Stimulated activated CD4-positive, alpha-beta T cell treated with anti-CD3 and anti-CD28 coated beads, TNF-alpha, amount 100 ng/mL, for 24 hours (primary cell): ENCODE data around the gene IGF1R.

Experiments
- DNase-seq, 3 experiments: peaks; one replicate each; pipeline ENCODE4 v3.0.0-alpha.2; 2020; ENCODE audit warnings: low read depth in 3 of 3

IGF1R gene

DNA sequence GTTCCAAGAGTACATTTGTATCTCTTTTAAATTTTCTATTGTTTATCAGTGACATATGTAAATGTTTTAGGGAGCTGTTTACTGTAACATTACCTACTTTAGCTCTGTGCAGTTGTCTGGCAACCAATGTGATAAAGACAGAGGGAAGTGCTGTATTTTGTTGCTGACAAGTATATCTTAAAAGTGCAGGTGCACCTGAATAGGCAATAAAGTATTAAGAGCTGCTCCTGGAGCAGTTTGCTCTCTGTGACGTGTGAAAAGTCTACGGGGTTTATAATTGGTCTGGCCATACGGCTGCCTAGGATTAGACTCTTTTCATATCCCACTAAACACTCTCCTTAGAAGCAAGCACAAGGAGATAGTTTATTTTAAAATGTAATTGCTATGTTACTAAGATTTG, 178.3 kb downstream of the IGF1R start:
- DNase-seq: no peak

GRCh38 chr15:98827217-98827616, 178.9 kb downstream of the IGF1R start:
- DNase-seq: no peak

DNA sequence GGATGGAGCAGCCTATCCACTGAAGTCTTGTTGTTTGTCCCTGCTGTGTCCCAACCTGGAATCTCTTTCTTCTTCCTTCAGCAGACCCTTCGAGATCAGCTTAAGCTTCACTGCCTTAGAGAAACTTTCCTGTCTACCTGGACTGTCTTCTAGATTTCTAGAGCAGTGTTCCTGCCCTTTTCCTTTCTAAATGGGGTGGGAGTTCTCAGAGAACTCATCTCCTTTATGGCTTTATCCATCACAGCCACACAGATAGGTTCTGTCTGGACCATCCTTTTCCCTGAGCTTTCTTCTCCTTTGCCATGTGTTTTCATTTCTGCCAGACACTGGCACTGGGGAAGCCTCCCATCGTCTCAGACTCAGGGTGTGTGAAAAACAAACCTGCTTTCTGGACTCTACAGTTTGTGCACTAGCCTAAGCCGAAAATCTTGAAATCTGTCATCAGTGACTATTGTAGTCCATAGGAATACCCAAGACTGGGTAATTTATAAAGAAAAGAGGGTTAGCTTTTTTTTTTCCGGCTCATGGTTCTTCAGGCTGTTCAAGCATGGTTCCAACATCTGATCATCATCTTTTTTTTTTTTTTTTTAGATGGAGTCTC, 181.8 kb downstream of the IGF1R start:
- DNase-seq: no peak

- DNase-seq: no peak
Observed at GRCh38 chr15:98834976-98835375, 186.6 kb downstream of the IGF1R start.

GRCh38 chr15:98835876-98836275, 187.5 kb downstream of the IGF1R start:
- DNase-seq: no peak

DNA sequence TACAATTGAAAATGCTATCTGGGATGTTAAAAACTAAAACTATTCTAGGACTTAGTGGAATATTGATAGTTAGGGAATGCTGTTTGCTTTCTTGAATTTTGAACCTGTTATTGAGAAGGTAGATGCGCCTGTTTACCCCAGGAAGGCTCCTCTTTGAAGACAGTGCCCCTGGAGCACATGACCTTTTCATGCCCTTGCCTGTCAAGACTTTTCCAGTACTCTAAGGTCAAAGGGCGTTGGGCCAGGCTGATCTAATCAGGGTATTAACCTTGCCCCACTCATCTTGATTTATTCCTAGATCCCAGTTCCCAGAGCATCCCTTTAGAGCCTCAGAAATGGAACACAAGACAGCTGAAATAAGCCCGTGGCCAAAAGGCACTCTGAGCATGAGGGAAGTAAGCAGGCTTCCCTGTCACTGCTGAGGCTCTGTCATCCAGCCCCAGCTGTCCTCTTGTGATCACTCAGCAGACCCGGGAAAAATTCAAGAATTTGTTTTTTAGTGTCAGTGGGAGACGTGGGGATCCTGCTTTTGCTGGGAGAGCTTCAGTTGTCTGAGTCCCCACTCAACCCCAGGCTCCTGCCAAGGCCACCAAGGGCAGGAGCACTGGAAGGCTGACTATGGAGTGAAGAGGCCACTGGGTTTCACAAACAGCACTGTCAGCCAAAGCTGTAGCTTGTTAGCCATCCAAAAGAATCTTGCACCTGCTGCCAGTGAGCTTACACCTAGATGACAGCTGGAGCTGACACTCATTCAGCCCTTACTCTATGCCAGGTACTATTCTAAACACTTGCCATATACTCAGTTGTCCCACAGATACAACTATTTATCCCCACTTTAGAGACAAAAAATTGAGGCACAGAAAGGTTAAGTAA, 190.3 kb downstream of the IGF1R start:
- DNase-seq: no peak

DNA sequence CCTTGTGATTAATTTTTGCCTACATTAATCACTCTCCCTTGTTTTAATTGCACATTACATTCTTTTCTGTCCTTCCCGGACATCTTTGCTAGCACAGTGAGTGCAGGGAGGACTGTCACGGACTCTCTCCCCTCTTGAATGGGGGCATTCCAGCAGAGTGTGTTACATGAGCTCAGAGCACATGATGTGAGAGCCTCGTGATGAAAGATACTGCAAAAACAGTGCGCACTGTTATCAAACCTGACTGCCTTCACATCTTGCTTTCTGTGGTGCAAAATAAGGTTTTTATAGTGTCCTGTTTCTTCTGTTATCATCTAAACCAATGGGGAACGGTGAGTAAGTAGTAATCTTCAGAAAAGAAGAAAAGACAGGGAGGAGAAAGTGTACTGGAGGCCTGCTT, 191.7 kb downstream of the IGF1R start:
- no peak for DNase-seq

GRCh38 chr15:98841419-98841970, 193.2 kb downstream of the IGF1R start:
- DNase-seq: no peak

DNA sequence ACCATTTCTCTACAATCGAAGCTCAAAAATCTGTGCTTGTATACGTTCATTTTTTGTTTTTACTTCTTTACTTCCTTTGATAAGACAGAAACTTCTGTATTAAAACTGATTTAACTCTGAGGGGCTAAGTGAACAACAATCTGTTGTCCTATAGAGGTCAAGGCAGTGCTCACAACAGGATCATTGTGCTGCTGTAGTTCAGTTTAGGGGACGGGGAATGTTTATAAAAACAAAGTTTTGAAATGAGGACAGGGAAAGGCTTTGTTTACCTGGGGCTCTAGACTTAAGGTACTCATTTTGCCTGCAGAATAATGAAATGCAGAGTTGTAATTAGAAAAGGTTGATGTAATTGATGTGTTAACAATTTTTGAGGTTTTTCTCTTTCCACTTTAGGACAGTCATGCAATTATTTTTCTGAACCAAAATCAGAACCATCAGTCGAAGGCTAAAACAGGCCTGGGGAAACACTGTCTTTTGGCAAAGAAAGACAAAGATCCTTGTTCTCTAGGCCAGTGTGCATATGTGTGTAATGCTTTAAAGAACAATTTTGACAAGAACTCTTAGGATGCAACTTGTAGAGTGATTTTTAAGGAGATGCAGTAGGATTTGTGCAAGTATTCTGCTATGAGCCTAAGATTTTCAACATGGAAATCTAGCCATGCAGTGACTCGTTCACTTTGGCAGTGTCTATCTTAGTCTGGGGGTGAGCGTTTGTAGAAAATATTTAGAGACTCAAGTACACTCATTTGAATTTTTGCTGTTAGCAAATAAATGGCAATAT, 194.0 kb downstream of the IGF1R start:
- no peak for DNase-seq

GRCh38 chr15:98842973-98843285, 194.6 kb downstream of the IGF1R start:
- no peak for DNase-seq

- DNase-seq: no peak
Observed at GRCh38 chr15:98843844-98844243, 195.5 kb downstream of the IGF1R start.

- no peak for DNase-seq
Observed at GRCh38 chr15:98844261-98844660, 195.9 kb downstream of the IGF1R start.

DNA sequence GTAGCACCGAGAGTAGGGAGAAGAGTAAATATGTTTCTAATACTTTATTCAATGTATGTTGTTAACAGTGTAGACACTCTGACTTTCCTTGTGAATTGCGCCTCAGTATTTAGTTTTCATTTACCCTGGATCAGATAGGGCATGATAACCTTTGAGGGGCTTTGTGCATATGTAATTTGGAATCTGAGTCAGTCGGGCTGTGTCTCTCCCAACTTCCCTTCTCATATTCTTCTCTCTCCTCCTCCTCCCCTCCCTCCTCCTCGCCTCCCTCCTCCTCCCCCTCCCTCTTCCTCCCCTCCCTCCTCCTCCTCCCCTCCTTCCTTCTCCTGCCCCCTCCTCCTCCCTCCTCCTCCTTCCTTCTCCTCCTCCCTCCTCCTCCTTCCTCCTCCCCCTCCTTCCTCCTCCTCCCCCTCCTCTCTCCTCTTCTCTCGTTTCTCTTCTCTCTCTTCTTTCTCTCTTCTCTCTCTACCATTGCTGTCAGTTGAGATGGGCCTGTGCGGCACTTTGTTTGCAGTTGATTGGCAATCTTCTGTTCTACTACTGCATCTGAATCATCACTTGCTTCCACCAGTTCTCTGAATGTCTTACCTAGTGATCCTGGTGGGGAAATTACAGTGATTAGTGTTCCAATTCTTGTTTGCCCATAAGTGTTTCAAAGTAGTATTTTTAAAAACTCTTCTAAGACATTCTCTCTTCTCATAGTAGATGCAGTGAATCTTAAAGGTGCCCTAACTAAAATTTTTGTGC, 197.0 kb downstream of the IGF1R start:
- DNase-seq: no peak

DNA sequence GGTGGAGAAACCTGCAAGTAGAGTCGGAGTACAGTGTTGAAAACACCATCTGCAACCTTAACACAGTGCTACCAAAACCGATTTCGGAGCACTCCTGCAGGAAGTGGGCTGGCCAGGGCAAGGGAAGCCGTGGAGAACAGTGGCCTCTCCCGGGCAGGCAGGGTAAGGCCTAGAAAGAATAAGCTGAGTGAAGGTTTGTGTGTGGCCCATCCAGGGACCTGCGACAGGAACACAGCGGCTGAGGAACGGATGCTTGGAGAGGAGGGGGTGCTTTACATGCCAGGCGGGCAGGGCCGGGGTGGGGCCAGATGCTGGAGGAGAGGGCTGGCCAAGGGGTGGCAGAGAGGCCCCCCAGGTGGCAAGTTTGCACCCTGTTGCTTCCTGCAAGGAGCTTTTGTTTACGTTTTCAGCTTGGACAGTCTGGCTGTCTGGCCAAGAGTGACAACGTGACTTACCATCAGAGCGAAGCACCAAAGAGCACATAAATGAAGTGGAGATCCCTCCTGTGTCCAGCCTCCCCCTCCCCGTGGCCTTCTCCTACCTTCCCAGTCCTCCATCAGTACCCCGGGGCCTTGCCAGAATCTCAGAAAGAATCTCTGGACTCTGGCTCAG, 202.7 kb downstream of the IGF1R start:
- peak; percentile 27 to 60 (median 40) for DNase-seq

DNA sequence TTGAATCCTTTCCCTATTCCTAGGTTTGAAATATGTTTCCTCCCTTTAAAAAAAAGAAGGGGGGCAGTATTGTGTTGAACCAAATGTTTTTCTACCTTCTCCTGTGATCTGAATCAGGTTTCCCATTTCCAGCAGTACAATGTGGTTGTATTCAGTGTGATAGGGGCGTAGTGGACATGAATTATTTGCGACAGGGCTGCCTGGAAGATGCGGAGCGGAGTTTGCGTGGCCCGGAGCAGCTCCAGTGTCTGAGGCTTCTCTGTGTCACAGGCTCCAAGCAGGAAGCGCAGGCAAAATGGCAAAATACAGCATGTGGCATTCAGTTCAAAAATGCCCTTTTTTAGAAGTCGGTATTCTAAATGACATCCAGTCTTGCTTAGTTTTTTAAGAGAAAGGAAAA, 204.8 kb downstream of the IGF1R start:
- peak; percentile 40 to 74 (median 40) for DNase-seq

DNA sequence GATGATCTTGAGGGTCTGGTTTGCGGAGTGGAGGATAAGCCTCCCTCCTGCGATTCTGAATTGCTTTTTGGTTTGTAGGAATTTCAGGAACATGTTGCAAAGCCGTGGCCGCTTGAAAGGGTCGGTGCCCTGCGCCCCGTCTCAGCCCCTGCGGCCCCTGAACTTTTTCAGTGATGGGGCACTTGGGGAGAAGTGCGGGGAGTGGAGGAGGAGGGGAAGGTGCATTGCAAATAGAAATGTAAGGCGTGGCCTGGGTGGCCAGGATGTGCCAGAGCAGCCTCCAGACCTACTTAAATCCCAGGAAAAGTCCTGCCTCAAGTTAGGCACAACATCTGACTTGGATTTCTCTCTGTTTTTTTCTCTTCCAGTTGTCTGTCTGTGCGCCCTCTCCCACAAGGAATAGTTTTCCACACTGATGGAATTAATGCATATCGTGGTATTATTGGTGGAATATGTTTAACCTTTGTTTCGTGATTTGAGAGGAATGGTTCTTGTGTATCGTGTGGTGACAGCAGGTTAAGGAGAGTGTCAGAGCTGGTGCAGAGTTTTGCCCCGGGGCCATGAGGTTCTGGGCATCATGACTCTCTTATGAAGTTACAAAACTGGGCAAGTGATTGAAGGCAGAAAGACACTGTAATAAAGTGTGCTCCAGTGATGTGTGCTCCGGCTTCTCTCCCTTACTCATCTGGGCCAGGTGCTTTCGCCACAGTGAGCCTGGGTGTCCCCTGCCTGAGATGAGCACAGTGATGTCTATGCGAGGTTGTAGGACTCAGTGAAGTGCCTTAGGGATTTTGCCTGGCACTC, 205.5 kb downstream of the IGF1R start:
- DNase-seq: no peak

- no peak for DNase-seq
Observed at GRCh38 chr15:98854496-98854895, 206.2 kb downstream of the IGF1R start.

DNA sequence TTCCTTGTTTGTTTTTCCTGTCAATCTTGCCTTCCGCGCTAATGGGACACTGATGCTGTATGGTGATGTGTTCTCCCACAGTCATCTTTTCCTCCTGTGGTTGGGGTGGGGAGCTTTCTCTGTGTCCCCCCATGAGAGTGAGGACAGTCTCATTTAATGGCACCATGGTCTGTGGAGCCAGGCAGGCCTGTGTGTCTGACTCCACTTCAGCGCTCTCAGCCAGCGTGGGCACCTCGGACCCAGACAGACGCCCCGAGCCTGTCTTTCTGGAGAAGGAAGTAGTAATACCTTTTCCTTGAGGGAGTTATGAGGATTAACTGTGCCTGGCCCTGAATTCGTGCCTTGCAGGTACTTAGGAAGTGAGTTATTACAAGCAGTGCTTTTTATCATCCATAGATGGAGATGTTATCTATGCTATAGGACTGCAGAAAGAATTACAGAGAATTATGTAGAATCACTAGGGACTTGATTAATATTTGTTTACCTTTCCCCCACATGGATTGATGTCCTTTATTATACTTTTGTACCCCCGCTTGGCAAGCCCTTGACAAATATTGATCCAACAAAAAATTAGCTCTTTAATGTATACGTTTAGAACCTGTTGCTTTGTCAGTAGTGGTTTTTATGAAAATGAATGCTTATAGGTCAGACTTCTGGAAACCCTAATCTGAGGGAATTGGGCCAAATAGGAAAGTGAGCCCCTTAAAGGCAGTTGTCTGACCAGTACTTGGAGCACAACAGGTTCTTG, 206.9 kb downstream of the IGF1R start:
- no peak for DNase-seq

DNA sequence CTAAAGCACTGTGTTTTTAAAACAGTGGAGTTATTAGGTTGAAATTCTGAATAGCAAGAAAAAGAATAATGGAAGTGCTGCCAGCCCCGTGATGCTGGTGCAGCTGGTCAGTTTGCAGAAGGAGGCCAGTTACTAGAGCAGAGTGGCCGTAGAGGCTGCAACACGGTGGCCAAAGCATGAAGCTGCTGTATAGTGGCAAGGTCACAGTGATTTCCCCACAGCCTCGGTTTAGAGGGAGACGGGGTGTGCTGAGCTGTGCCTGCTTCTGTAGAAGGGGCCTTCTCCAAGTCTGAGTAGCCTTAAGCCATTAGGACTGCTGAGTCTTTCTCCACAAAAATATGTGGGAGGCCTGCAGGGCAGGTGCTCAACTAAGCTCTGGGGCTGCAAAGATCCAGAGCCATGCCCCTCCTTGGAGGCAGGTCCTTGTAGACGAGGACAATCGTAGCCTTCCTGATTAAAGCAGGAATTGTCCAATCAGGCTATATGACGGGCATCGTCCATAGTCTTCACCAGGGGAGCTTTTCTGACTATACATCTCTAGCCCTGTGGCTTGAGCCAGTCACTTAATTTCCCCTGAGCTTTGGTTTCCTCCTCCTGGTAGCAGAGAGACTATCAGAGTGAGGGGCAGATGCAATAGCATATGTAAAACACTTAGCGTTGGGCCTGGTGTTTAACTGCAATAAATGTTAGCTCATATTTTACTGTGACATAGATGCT, 207.6 kb downstream of the IGF1R start:
- no peak for DNase-seq
